Measurements from ENCODE around the gene KCNIP4.

Gene KCNIP4

GRCh38 chr4:20683766-20684165 is 1264.8 kb downstream of the KCNIP4 start:
- Histone ChIP-seq H3K4me1 (ENCODE audit: insufficient read depth, low read length, poor library complexity, severe bottlenecking) (no peaks in the 10 kb centered on the region), H2AFZ (ENCODE audit: low read length) (no peak overlapping the region)
- no peak for TF ChIP-seq EZH2phosphoT487 (IDR thresholded peaks at IDR 0.05; ENCODE audit: borderline replicate concordance)
- TF ChIP-seq, protein P1, sequence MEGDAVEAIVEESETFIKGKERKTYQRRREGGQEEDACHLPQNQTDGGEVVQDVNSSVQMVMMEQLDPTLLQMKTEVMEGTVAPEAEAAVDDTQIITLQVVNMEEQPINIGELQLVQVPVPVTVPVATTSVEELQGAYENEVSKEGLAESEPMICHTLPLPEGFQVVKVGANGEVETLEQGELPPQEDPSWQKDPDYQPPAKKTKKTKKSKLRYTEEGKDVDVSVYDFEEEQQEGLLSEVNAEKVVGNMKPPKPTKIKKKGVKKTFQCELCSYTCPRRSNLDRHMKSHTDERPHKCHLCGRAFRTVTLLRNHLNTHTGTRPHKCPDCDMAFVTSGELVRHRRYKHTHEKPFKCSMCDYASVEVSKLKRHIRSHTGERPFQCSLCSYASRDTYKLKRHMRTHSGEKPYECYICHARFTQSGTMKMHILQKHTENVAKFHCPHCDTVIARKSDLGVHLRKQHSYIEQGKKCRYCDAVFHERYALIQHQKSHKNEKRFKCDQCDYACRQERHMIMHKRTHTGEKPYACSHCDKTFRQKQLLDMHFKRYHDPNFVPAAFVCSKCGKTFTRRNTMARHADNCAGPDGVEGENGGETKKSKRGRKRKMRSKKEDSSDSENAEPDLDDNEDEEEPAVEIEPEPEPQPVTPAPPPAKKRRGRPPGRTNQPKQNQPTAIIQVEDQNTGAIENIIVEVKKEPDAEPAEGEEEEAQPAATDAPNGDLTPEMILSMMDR (conservative IDR thresholded peaks at IDR 0.05; ENCODE audit: low read length), result no peak

GRCh38 chr4:20682853-20683252 is 1265.7 kb downstream of the KCNIP4 start:
- Histone ChIP-seq H2AFZ (ENCODE audit: low read length) (no peak overlapping the region), H3K27me3 (ENCODE audit: insufficient read depth, low read length, poor library complexity, severe bottlenecking) (no peaks in the 10 kb centered on the region), H3K4me1 (ENCODE audit: insufficient read depth, low read length, poor library complexity, severe bottlenecking) (no peaks in the 10 kb centered on the region), H3K9ac (ENCODE audit: low read depth, low read length, poor library complexity, severe bottlenecking) (no peak overlapping the region), H3K36me3 (ENCODE audit: insufficient read depth, low read length) (no peaks in the 10 kb centered on the region), H4K20me1 (ENCODE audit: insufficient read depth, low read length, poor library complexity, severe bottlenecking) (no peaks in the 10 kb centered on the region), H3F3A (ENCODE audit: low read depth) (no peaks in the 10 kb centered on the region), H3K9me2 (replicated peaks; ENCODE audit: low read depth, low read length) (no peaks in the 10 kb centered on the region), H3K9me3 (ENCODE audit: insufficient read depth, low read depth, low read length) (no peaks in the 10 kb centered on the region), H3K79me2 (ENCODE audit: insufficient read depth, low read length) (no peaks in the 10 kb centered on the region), H3K4me3 (ENCODE audit: low read length, poor library complexity, severe bottlenecking) (no peak overlapping the region), H3K4me2 (ENCODE audit: low read depth, low read length, poor library complexity, severe bottlenecking) (no peak overlapping the region)
- TF ChIP-seq, protein P1 (conservative IDR thresholded peaks at IDR 0.05; ENCODE audit: low read length), result no peak
- no peak for TF ChIP-seq EZH2phosphoT487 (IDR thresholded peaks at IDR 0.05; ENCODE audit: borderline replicate concordance)

More at GRCh38 chr4:20683766-20684165, 1264.8 kb downstream of the KCNIP4 start:
- no peak overlapping the region for H3K4me3 ChIP-seq (ENCODE audit: low read length, poor library complexity, severe bottlenecking)
- H3F3A ChIP-seq (ENCODE audit: low read depth), result no peaks in the 10 kb centered on the region
- H4K20me1 ChIP-seq (ENCODE audit: insufficient read depth, low read length, poor library complexity, severe bottlenecking), result no peaks in the 10 kb centered on the region
- H3K79me2 ChIP-seq (ENCODE audit: insufficient read depth, low read length), result no peaks in the 10 kb centered on the region
- no peaks in the 10 kb centered on the region for H3K9me3 ChIP-seq (ENCODE audit: insufficient read depth, low read depth, low read length)
- no peak overlapping the region for H3K9ac ChIP-seq (ENCODE audit: low read depth, low read length, poor library complexity, severe bottlenecking)
- no peaks in the 10 kb centered on the region for H3K27me3 ChIP-seq (ENCODE audit: insufficient read depth, low read length, poor library complexity, severe bottlenecking)
- no peaks in the 10 kb centered on the region for H3K9me2 ChIP-seq (replicated peaks; ENCODE audit: low read depth, low read length)
- no peaks in the 10 kb centered on the region for H3K36me3 ChIP-seq (ENCODE audit: insufficient read depth, low read length)
- H3K4me2 ChIP-seq (ENCODE audit: low read depth, low read length, poor library complexity, severe bottlenecking), result no peak overlapping the region

- H3K4me2 ChIP-seq (ENCODE audit: low read depth, low read length, poor library complexity, severe bottlenecking), result no peak overlapping the region
- no peak for TF ChIP-seq EZH2phosphoT487 (IDR thresholded peaks at IDR 0.05; ENCODE audit: borderline replicate concordance)
- TF ChIP-seq, protein P1 (conservative IDR thresholded peaks at IDR 0.05; ENCODE audit: low read length), result no peak
- H3K9me2 ChIP-seq (replicated peaks; ENCODE audit: low read depth, low read length), result no peaks in the 10 kb centered on the region
- H3K27me3 ChIP-seq (ENCODE audit: insufficient read depth, low read length, poor library complexity, severe bottlenecking), result no peaks in the 10 kb centered on the region
- no peak overlapping the region for H3K9ac ChIP-seq (ENCODE audit: low read depth, low read length, poor library complexity, severe bottlenecking)
- H3F3A ChIP-seq (ENCODE audit: low read depth), result no peaks in the 10 kb centered on the region
- H3K4me1 ChIP-seq (ENCODE audit: insufficient read depth, low read length, poor library complexity, severe bottlenecking), result no peaks in the 10 kb centered on the region
- no peak overlapping the region for H2AFZ ChIP-seq (ENCODE audit: low read length)
- no peaks in the 10 kb centered on the region for H3K36me3 ChIP-seq (ENCODE audit: insufficient read depth, low read length)
- H3K4me3 ChIP-seq (ENCODE audit: low read length, poor library complexity, severe bottlenecking), result no peak overlapping the region
- no peaks in the 10 kb centered on the region for H4K20me1 ChIP-seq (ENCODE audit: insufficient read depth, low read length, poor library complexity, severe bottlenecking)
- no peaks in the 10 kb centered on the region for H3K9me3 ChIP-seq (ENCODE audit: insufficient read depth, low read depth, low read length)
- H3K79me2 ChIP-seq (ENCODE audit: insufficient read depth, low read length), result no peaks in the 10 kb centered on the region
Observed at GRCh38 chr4:20681271-20681670, 1267.3 kb downstream of the KCNIP4 start.
